Neural cell (in vitro differentiated cells): Measurements from ENCODE around the gene SKIL. TPM values are rescaled to one million over a fixed set of nuclear protein-coding genes. Genes with fewer than 3 reads are reported as not detected.

Source experiments
- H2AFZ ChIP-seq: fragments of 200-600, 300-800 bp; sonication (generic), shearing (Covaris generic); 2 replicates; pipeline ENCODE4 v1.6.0; 2014; ENCODE audit warnings: low read depth, mild to moderate bottlenecking, antibody characterized with exemption, low read length, moderate library complexity
- H3F3A ChIP-seq: fragments of 200-600 bp; shearing (Covaris generic); 2 replicates; pipeline ENCODE4 v1.6.1; 2016; ENCODE audit warnings: mild to moderate bottlenecking, moderate library complexity, mixed read lengths, antibody characterized with exemption, low read length; ENCODE audit not compliant: insufficient read depth, poor library complexity, severe bottlenecking
- H3K27ac ChIP-seq: fragments of 200-600, 300-800 bp; sonication (generic), shearing (Covaris generic); 2 replicates; pipeline ENCODE4 v1.5.1; 2014; ENCODE audit warnings: mild to moderate bottlenecking, low read length, moderate library complexity
- H3K27me3 ChIP-seq: fragments of 300-800, 200-600 bp; sonication (generic), shearing (Covaris generic); 2 replicates; pipeline ENCODE4 v1.6.0; 2014; ENCODE audit warnings: mild to moderate bottlenecking, low read depth, low read length, moderate library complexity; ENCODE audit not compliant: insufficient read depth
- H3K36me3 ChIP-seq: fragments of 300-800, 200-600 bp; sonication (generic), shearing (Covaris generic); 2 replicates; pipeline ENCODE4 v1.5.1; 2014; ENCODE audit warnings: mild to moderate bottlenecking, antibody characterized with exemption, low read length, moderate library complexity; ENCODE audit not compliant: insufficient read depth
- H3K4me2 ChIP-seq: fragments of 300-800, 200-600 bp; sonication (generic), shearing (Covaris generic); 2 replicates; pipeline ENCODE4 v1.6.0; 2014; ENCODE audit warnings: mild to moderate bottlenecking, low read length
- H3K4me3 ChIP-seq: fragments of 300-800, 200-600 bp; sonication (generic), shearing (Covaris generic); 2 replicates; pipeline ENCODE4 v1.5.1; 2014; ENCODE audit warnings: mild to moderate bottlenecking, low read length, moderate library complexity
- H3K79me2 ChIP-seq: fragments of 200-600 bp; shearing (Covaris generic); replicated peaks from 2 replicates; pipeline ENCODE4 v1.6.0; 2014; ENCODE audit warnings: mild to moderate bottlenecking, low read length, moderate library complexity; ENCODE audit not compliant: insufficient read depth
- H3K9ac ChIP-seq: fragments of 300-800, 200-600 bp; sonication (generic), shearing (Covaris generic); 2 replicates; pipeline ENCODE4 v1.6.1; 2016; ENCODE audit warnings: mild to moderate bottlenecking, low read length, mixed read lengths
- H3K9me2 ChIP-seq: fragments of 200-600 bp; shearing (Covaris generic); 2 replicates; pipeline ENCODE4 v1.6.1; 2016; ENCODE audit warnings: mild to moderate bottlenecking, low read length, mixed read lengths; ENCODE audit not compliant: insufficient read depth
- H3K9me3 ChIP-seq: fragments of 200-600, 300-800 bp; sonication (generic), shearing (Covaris generic); 2 replicates; pipeline ENCODE4 v1.6.1; 2016; ENCODE audit warnings: mild to moderate bottlenecking, mixed run types, low read length, moderate library complexity, mixed read lengths
- H4K20me1 ChIP-seq: fragments of 200-600 bp; shearing (Covaris generic); 2 replicates; pipeline ENCODE4 v1.6.1; 2016; ENCODE audit warnings: mild to moderate bottlenecking, mixed run types; ENCODE audit not compliant: insufficient read depth
- CTCF ChIP-seq: fragments of 450-650 bp; IDR thresholded peaks from 2 replicates; pipeline ENCODE4 v1.5.1; 2014; ENCODE audit warnings: antibody characterized with exemption, mild to moderate bottlenecking, moderate library complexity; ENCODE audit not compliant: poor library complexity, severe bottlenecking
- EP300 ChIP-seq: fragments of 450-650 bp; conservative IDR thresholded peaks from 2 replicates; pipeline ENCODE4 v1.6.1; 2014; ENCODE audit warnings: antibody characterized with exemption, mild to moderate bottlenecking, moderate library complexity; ENCODE audit not compliant: poor library complexity, severe bottlenecking
- EZH2 ChIP-seq: fragments of 200-600, 300-800 bp; shearing (Covaris generic), sonication (generic); IDR thresholded peaks from 2 replicates; pipeline ENCODE4 v1.6.1; 2014; ENCODE audit warnings: antibody characterized with exemption, low read length, borderline replicate concordance, mild to moderate bottlenecking; ENCODE audit not compliant: insufficient read depth, poor library complexity, severe bottlenecking
- MXI1 ChIP-seq: fragments of 450-650 bp; conservative IDR thresholded peaks from 2 replicates; pipeline ENCODE4 v1.6.1; 2014; ENCODE audit warnings: antibody characterized with exemption, mild to moderate bottlenecking; ENCODE audit not compliant: poor library complexity, severe bottlenecking
- POLR2AphosphoS5 ChIP-seq: IDR thresholded peaks from 2 replicates; pipeline ENCODE4 v1.6.1; 2012
- RAD21 ChIP-seq: fragments of 450-650 bp; conservative IDR thresholded peaks from 2 replicates; pipeline ENCODE4 v1.6.1; 2014; ENCODE audit warnings: antibody characterized with exemption, mild to moderate bottlenecking, moderate library complexity
- REST ChIP-seq: IDR thresholded peaks from 2 replicates; pipeline ENCODE4 v1.6.1; 2012; ENCODE audit warnings: borderline replicate concordance
- SMC3 ChIP-seq: fragments of 450-650 bp; conservative IDR thresholded peaks from 2 replicates; pipeline ENCODE4 v1.6.1; 2014; ENCODE audit warnings: antibody characterized with exemption, mild to moderate bottlenecking, moderate library complexity; ENCODE audit not compliant: poor library complexity
- TAF1 ChIP-seq: IDR thresholded peaks from 2 replicates; pipeline ENCODE4 v1.6.1; 2012; ENCODE audit warnings: low read depth
- polyA plus RNA-seq: library from polyadenylated mRNA; depleted of rRNA; stranded (reverse); fragments of >200 nt; gene quantifications from 2 replicates; pipeline ENCODE4 v1.2.3, GENCODE V29; 2014

Gene SKIL
- polyA plus RNA-seq, 1 donor from 2014 or later = 36.9 TPM

- Histone ChIP-seq H3K4me3 (no peak overlapping the region), H3K9ac (no peak overlapping the region), H3K9me3 (no peaks in the 10 kb centered on the region), H3K9me2 (no peaks in the 10 kb centered on the region), H2AFZ (no peak overlapping the region), H4K20me1 (no peaks in the 10 kb centered on the region), H3K79me2 (no peaks in the 10 kb centered on the region), H3K4me2 (no peak overlapping the region), H3K27me3 (peaks cover 27% of the 10 kb centered on the region), H3F3A (no peaks in the 10 kb centered on the region), H3K36me3 (no peaks in the 10 kb centered on the region), H3K27ac (no peak overlapping the region)
- TF ChIP-seq EP300 (no peak), POLR2AphosphoS5 (no peak), REST (no peak)
Measured at GRCh38 chr3:170423001-170423615, 65.6 kb downstream of the SKIL start.

- Histone ChIP-seq H3K4me3 (no peak overlapping the region), H2AFZ (no peak overlapping the region), H4K20me1 (no peaks in the 10 kb centered on the region), H3K27me3 (peaks cover 10% of the 10 kb centered on the region), H3K9me3 (no peaks in the 10 kb centered on the region), H3K79me2 (no peaks in the 10 kb centered on the region), H3K4me2 (no peak overlapping the region), H3K9ac (no peak overlapping the region), H3K27ac (no peak overlapping the region), H3F3A (no peaks in the 10 kb centered on the region), H3K9me2 (no peaks in the 10 kb centered on the region), H3K36me3 (no peaks in the 10 kb centered on the region)
- no peak for TF ChIP-seq CTCF
- TF ChIP-seq SMC3 = no peak
- TF ChIP-seq TAF1 = no peak
- no peak for TF ChIP-seq EP300
- no peak for TF ChIP-seq POLR2AphosphoS5
- no peak for TF ChIP-seq REST
- TF ChIP-seq MXI1 = no peak
- TF ChIP-seq RAD21 = no peak
- TF ChIP-seq EZH2 = no peak
Measured at GRCh38 chr3:170424879-170425278, 67.4 kb downstream of the SKIL start.
